Left colon (tissue), 2 donors: ENCODE results near the gene BPTF. TPM values are rescaled to one million over a fixed set of nuclear protein-coding genes. Genes with fewer than 3 reads are reported as not detected.
"Not testable (repeated sequence)": the region's sequence is repeated elsewhere in the genome, so short reads cannot be mapped to it uniquely, and the experiment has no call there.

Source experiments
- ATAC-seq: fragments of 200-7000 bp; cut with Tn5 transposase; one replicate; pipeline ENCODE4 v1.9.1; 2020; ENCODE audit warnings: mild to moderate bottlenecking, moderate library complexity
- DNase-seq, 2 donors: peaks; one replicate each; pipeline ENCODE4 v3.0.0-alpha.2; 2020
- intact Hi-C, 2 donors: fragments of 100-400 bp; cut with DNase I in 1 of 2; cut with micrococcal nuclease in 1 of 2; formaldehyde crosslinking; loops; one replicate each; pipeline versions ENCODE4 v1.11.2 to v1.14.0; 2022; cut with DNase I, micrococcal nuclease
- total RNA-seq, 2 donors: library from RNA; stranded (reverse); fragmentation: NEBNext Ultra II Directional; extraction: Animal tissue kit (Norgen Biotek cat#: 25700); gene quantifications; one replicate each; pipeline ENCODE4 v1.2.1, GENCODE V29; 2021
- donor health status: DM: no; HTN: no; CAD: no.
- donor health status: DM: yes; HTN: yes; CAD: no.

The BPTF gene
- total RNA-seq, 2 donors from 2014 or later = 65.1 to 85.5 TPM

DNA sequence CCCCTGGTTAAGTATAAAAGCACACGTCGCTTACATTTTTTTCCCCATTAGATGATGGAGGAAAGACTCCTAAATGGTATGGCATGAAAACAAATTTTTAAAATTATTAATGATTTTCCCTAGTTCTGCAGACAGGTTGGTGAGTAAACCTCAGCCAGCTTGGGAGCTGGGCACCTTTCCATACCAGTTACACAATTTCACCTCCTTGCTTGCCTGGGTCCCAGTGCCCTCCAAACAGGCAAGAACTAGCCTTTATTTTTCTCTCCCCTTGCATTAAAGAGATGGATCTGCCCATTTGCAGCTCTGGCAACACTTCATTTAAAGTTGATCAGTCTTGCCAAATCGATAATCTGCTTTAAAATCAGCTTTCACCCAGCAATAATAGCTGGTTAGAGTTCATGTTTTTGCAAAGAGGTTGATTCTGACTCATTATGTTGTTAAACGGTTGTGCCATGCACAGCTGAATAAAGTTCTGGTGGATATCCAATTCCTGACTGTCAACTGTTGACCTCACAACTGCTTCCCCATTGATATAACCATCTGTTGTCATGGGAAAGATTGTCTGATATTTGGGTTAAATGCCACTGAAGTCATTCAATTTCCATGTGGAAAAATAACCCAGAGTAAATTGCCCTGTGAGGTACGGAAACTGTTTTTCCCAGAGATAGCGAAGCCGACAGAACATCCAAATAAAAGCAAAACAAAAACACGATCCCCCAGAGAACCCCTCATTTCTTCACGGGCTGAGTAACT is 169.7 kb downstream of the BPTF start:
- no peak for ATAC-seq
- intact Hi-C loops = no loop called here

DNA sequence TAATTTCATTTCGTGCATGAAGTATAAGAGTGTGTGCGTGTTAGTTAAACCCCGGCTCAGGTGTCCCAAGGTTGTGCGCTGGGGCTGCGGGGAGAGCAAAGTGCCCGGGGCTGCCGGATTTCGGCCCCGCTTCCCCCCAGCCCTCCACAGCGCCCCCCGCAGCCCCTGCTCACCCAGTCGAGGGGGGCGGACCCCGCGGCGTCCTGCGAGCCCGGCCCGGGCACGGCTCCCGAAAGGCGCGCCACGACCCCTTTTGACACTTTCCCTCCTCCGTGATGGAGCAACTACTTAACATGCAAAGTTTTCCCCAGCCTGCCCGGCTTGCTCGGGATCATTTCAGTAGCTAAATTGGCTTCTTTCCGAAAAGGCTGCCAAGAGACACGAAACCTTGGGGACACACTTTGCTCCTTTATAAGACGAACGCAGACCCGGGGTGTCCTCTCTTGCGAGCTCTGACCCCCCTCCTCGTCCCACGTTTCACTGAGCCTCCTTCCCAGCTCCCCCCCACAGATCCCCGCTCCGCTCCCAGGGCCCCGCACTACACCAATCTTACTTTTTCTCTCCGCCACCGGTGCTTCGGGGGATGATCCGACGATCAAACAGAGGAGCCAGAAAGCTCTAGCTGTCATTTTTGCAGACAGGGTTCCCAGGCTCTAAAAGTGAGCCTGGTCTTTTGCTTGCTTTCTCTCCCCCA is 170.4 kb downstream of the BPTF start:
- DNase-seq (peak in 1 of 2 donors; percentile 45), ATAC-seq (no peak)
- intact Hi-C loops = no loop called here

More for the DNA sequence above, 169.7 kb downstream of the BPTF start:
- no peak for DNase-seq

DNA sequence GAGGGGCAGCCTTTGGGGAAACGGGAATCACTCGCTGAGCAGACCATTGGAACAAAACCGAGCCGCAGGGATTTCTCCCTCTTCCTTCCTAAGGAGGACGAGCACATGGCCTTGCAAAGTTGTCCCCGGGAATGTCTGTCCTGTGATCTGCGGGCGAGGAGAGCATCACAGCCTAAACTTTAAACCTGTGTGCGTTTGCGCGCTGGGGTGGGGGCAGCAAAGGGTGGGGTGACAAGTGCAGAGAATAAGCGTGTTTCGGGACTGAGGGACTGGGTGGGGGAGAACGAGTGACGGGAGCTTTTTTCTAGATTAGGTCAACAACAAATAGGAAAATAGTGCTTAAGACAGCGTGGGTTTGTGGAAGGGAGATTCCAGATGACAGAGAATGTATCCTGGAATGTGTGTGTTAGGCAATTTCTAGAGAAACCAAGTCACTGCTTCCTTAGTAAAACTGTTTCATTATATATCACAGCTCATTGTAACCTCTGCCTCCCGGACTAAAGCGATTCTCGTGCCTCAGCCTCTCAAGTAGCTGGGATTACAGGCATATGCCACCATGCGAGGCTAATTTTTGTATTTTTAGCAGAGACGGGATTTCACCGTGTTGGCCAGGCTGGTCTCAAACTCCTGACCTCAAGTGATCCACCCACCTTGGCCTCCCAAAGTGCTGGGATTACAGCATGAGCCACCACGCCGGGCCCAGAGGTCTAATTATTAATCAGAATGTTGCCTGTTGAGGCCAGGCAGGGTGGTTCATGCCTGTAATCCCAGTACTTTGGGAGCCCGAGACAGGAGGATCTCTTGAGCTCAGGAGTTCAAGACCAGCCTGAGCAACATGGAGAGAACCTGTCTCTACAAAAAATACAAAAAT is 171.2 kb downstream of the BPTF start, which contains the start of gene C17orf58:
TSS of gene C17orf58 (minus strand) at position 169 of the 871 bp plus-strand sequence. CDS start 271 bp downstream, outside the sequence.
- peak in 1 of 2 donors; percentile 20 for DNase-seq
- intact Hi-C loops, ATAC-seq: not testable (repeated sequence)

DNA sequence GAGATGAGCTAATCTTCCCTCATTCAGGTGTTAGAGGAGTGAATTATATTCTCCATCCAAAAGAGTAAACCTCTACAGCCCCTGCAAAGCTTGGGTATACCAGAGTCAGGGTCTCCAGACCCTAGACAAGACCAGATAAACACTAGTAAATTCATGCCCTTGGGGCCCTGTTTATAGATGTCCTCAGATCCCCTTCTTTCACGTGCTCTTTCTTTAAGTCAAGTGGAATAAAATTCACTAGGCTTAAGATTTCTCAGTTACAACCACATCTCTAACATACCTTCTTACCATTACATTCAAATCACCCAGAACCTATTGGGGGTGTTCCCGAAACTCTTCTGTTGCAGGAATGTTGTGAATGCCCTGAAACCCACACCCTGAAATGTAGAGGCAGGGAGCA is 173.2 kb downstream of the BPTF start:
- intact Hi-C loops = no loop called here
- ATAC-seq (no peak), DNase-seq (no peak)

DNA sequence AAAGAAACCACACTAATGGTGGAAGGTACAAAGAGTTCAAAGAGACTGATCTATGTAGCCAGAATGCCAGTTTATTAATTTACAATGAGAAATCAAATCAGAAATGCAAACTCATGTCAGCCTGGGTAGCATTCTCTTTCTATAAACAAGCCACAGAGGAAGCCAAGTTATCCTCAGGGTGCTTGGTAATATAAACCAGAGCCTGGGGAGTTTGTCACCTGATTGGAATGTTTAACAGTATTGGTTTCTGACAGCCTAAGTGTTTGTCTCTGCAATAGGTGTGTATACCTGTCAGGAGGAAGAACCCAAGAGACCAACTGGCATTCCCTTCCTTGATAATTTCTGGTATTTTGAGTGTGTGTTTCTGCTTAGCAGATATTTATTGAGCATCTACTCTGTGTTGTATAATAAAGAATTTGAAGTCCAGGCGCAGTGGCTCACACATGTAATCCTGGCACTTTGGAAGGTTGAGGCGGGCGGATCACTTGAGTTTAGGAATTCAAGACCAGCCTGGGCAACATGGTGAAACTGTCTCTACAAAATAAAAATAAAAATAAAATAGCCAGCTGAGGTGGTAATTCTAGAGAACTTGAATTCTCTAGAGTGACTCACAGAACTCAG is 174.1 kb downstream of the BPTF start:
- DNase-seq (no peak), ATAC-seq (no peak)
- intact Hi-C loops = no loop called here

DNA sequence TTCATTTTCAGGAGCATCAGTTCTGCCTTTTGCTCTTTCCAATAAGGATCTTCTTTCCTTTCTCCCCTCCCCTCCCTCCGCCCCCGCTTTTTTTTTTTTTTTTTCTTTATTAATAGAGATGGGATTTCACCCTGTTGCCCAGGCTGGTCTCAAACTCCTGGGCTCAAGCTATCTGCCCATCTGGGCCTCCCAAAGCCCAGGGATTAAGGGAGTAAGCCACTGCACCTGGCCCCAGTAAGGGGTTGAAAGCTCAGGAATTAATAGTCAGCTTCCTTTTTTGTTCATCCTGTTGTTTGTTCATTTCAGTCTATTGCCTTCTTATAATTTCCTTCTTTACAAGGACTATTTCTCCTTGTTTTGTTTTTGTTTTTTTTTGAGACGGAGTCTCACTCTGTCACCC is 178.9 kb downstream of the BPTF start:
- intact Hi-C loops = no loop called here
- ATAC-seq (no peak), DNase-seq (no peak)

DNA sequence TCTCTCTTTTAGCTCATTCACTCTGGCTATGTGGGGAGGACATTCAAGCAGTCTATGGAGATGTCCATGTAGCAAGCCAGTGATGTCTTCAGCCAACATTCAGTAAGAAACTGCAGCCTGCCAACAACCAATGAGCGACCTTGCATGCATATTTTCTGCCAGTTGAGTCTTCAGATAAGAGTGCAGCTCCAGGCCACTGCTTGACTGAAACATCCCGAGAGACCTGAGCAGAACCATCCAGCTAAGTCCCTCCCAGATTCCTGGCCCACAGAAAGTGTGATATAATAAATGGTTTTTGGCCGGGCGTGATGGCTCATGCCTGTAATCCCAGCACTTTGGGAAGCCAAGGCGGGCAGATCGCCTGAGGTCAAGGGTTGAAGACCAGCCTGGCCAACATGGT is 181.5 kb downstream of the BPTF start:
- intact Hi-C loops = no loop called here
- ATAC-seq (no peak), DNase-seq (no peak)

DNA sequence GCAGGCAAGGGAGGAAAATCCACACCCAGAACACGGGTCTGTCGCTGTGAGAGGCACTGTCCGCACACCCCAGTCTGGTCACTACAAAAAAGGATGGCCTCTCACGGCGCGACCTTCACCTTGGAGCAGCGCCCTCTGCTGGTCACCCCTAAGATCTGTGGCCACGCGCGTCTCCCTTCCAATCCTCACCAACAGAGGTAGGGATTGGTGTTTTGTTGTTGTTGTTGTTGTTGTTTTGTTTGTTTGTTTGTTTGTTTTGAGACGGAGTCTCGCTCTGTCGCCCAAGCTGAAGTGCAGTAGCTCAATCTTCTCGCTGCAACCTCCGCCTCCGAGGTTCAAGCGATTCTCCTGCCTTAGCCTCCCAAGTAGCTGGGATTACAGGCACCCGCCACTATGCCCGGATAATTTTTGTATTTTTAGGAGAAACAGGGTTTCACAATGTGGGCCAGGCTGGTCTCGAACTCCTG is 185.9 kb downstream of the BPTF start:
- ATAC-seq = peak; percentile 83
- peak in 1 of 2 donors; percentile 64 for DNase-seq
- intact Hi-C loops = no loop called here

DNA sequence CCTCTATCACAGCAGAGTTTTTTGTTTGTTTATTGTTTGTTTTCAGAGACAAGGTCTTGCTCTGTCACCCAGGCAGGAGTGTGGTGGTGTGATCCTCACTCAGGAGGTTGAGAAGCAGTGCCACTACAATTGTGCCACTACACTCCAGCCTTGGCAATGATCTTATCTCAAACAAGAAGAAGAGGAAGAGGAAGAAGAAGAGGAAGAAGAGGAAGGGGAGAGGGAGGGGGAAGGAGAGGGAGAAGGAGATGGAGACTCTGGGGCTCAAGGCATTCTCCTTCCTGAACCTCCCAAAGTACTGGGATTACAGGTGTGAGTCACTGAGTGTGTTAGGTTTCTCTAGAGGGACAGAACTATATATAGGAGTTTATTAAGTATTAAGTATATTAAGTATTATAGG is 188.1 kb downstream of the BPTF start:
- ATAC-seq = no peak
- intact Hi-C loops = no loop called here
- DNase-seq = no peak

DNA sequence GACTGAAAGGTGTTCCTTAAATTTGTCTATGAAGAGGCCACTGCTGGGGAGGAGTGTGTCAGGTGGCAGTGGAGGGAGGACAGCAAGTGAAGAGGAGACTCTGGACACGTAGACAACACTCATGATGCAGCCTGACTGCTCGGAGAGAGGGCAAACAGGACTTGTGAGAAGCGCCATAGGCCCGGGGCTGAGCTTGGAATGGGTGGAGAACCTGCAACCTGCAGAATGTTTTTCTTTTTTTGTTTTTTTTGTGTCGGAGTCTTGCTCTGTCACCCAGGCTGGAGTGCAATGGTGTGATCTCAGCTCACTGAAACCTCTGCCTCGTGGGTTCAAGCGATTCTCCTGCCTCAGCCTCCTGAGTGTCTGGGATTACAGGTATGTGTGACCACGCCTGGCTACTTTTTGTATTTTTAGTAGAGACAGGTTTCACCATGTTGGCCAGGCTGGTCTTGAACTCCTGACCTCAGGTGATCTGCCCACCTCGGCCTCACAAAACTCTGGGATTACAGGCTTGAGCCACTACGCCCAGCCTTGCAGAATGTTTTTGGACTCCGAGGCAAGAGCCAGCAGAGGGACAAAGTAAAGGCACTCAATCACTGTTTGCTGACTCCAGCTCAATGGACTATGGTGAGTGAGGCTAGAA is 189.9 kb downstream of the BPTF start:
- ATAC-seq (no peak), DNase-seq (no peak)
- intact Hi-C loops = no loop called here

DNA sequence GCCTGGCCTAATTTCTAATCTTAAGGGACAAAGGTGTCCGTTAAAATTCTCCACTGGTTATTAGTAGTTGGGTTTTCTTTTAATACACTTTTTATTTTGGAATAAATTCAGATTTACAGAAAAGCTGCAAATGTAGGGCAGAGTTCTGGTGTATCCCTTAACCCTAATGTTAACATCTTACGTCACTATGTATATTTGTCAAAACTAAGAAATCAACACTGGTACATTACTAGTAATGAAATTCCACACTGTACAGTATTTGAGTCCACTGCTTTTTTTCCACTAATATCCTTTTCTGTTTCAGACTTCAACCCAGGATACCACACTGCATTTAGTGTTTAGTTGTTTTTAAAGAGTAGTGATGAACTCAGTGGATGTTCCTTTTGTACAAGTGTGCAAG is 191.5 kb downstream of the BPTF start:
- intact Hi-C loops = no loop called here
- no peak for ATAC-seq
- DNase-seq = no peak

DNA sequence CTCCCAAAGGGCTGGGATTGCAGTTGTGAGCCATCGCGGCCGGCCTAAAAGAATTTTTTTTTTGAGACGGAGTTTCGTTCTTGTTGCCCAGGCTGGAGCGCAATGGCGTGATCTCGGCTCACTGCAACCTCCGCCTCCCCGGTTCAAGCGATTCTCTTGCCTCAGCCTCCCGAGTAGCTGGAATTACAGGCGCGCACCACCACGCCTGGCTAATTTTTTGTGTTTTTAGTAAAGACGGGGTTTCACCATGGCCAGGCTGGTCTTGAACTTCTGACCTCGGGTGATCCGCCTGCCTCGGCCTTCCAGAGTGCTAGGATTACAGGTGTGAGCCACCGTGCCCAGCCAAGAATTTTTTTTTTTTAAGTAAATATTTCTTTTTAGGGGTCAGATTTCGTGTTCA is 193.2 kb downstream of the BPTF start:
- intact Hi-C loops, ATAC-seq, DNase-seq: not testable (repeated sequence)

DNA sequence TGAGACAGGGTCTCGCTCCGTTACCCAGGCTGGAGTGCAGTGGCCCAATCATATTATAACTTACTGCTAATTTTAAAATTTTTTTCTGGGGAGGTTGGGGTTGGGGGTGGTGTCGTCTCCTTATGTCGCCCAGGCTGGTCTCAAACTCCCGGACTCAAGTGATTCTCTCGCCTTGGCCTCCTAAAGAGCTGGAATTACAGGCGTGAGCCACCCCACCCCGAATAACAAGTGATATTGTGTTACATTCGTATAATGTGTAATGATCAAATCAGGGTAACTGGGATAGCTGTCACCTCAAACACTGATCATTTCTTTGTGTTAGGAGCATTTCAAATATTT is 194.0 kb downstream of the BPTF start:
- intact Hi-C loops = no loop called here
- ATAC-seq = no peak
- no peak for DNase-seq

DNA sequence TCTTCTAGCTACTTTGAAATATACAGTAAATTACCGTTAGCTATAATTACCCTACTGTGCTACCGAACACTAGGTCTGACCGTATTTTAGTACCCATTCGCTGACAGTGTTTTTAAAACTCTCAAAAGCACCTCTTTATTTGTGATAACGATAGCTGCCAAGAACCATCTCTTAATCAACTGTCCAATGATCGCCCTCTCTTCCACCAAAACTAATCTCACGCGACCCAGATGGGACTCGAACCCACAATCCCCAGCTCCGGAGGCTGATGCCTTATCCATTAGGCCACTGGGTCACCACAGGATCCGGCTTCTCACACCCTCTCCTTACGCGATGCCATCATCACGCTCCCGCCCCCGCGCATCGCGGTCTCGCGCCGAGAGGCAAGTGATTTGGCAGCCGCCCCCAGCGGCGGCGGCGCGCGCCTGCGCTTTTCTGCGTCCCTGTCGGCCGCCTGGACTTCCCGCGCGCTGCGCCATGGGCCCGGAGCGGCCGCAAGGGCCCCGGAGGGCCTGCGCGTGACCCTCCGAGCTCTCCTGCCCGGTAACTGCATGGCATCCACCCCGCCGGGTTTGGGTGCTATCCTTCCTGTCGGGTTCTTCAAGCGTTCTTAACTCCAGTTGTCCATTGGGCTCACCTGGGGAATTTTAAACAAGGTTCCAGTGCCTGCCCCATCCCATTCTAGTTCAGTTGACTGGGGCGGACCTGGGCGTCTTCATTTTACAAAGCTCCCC is 194.5 kb downstream of the BPTF start:
- ATAC-seq (peak; percentile 97), DNase-seq (peak; percentile 91 to 96)
- intact Hi-C loops = no loop called here

DNA sequence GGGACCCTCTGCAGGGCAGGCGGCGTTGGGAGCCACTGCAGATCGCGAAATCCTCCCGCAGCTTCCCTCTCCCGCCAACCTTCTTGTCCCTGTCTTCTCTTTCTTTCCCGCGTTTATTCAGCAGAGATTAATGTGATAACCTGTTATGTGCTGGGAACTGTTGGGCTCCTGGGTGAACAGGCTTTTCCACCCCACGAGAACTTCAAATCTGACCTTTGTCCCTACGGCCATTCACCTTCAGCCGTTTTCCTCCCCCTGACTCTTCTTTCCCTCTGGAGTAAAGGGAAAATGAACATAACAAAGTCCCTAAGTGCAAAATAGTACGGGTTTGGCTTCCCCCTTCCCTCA is 195.1 kb downstream of the BPTF start:
- DNase-seq (no peak), ATAC-seq (peak; percentile 53)
- intact Hi-C loops = no loop called here

DNA sequence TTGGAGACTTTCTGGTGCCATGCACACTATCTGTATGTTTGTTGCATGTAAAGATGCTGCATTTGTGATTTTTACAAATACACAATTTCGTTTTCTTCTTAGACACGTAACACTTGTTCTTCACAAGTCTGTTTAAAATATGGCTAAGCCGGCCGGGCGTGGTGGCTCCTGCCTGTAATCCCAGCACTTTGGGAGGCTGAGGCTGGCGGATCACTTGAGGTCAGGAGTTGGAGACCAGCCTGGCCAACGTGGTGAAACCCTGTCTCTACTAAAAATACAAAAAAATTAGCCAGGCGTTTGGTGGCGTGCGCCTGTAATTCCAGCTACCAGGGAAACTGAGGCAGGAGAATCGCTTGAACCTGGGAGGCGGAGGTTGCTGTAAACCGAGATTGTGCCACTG is 195.5 kb downstream of the BPTF start:
- intact Hi-C loops, ATAC-seq: not testable (repeated sequence)

DNA sequence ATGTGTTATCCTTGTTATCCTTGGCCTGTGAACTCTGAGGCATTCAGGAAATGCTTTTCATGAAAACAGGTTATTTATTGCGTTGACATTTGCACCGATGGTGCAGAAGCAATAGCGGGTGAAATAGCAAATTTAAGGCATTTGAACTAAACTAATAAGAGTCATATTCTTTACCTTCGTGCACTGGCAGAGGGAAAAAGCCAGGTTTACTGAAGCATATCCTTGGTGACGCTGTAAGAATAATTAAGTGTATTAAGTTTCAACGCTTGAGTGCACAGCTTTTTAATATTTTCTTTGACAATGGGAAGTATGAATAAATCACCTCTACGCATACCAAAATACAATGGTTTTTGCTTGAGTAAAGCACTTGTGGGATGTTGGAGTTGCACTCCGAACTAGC is 196.7 kb downstream of the BPTF start:
- no peak for DNase-seq
- no peak for ATAC-seq
- intact Hi-C loops = no loop called here

More for the DNA sequence above, 195.5 kb downstream of the BPTF start:
- peak in 1 of 2 donors; percentile 16 for DNase-seq

DNA sequence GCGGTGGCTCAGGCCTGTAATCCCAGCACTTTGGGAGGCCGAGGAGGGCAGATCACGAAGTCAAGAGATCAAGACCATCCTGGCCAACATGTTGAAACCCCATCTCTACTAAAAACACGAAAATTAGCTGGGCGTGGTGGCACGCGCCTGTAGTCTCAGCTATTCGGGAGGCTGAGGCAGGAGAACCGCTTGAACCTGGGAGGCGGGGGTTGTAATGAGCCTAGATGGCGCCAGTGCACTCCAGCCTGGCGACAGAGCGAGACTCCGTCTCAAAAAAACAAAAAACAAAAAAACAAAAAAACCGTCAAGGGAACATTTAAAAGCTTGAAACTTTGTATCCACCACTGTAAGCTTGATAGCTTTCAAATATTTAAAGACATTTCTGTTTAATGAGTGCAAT is 197.2 kb downstream of the BPTF start:
- DNase-seq, intact Hi-C loops, ATAC-seq: not testable (repeated sequence)
